WTC11 (cell line): ENCODE measurements around the gene MTURN. TPM values are rescaled to one million over a fixed set of nuclear protein-coding genes. Genes with fewer than 3 reads are reported as not detected.

ENCODE experiments used
- ATAC-seq: fragments of 200-7000 bp; cut with Tn5 transposase; 2 replicates; pipeline ENCODE4 v1.10.0; 2021; ENCODE audit warnings: mild to moderate bottlenecking, moderate library complexity
- CTCF ChIA-PET: fragments of 300-600 bp; sonication (Branson Sonifier 250); formaldehyde crosslinking; loops from one replicate; lab custom pipeline; 2021; ENCODE audit warnings: antibody characterized with exemption; lab: Charles Lee
- POLR2A ChIA-PET: fragments of 350-600 bp; sonication (Branson Sonifier 250); formaldehyde crosslinking; loops from one replicate; lab custom pipeline; 2021; ENCODE audit warnings: antibody characterized with exemption; lab: Charles Lee
- DNase-seq: peaks from one replicate; pipeline ENCODE4 v3.0.0; 2021; ENCODE audit warnings: low spot score
- H3K27ac Mint-ChIP-seq: 2 replicates; pipeline ENCODE4 v1.8.0; 2021; ENCODE audit warnings: mixed read lengths
- H3K27me3 Mint-ChIP-seq: 2 replicates; pipeline ENCODE4 v1.8.0; 2021; ENCODE audit warnings: low read depth, mild to moderate bottlenecking, moderate library complexity, mixed read lengths
- H3K36me3 Mint-ChIP-seq: 2 replicates; pipeline ENCODE4 v1.8.0; 2021; ENCODE audit warnings: mixed read lengths
- H3K4me1 Mint-ChIP-seq: 2 replicates; pipeline ENCODE4 v1.8.0; 2022; ENCODE audit warnings: mixed read lengths
- H3K4me3 Mint-ChIP-seq: 2 replicates; pipeline ENCODE4 v1.8.0; 2021; ENCODE audit warnings: mild to moderate bottlenecking, moderate library complexity, mixed read lengths
- H3K9me3 Mint-ChIP-seq: 2 replicates; pipeline ENCODE4 v1.8.0; 2021; ENCODE audit warnings: mixed read lengths
- AFF4 ChIP-seq: sonication (generic); formaldehyde crosslinking; IDR thresholded peaks from 2 replicates; pipeline ENCODE4 v1.8.1; 2023; ENCODE audit warnings: mild to moderate bottlenecking, missing genetic modification reagents, borderline replicate concordance
- ATF1 ChIP-seq: sonication (generic); formaldehyde crosslinking; IDR thresholded peaks from 2 replicates; pipeline ENCODE4 v1.8.1; 2023; ENCODE audit warnings: mild to moderate bottlenecking, moderate library complexity, missing genetic modification reagents
- CTCF ChIP-seq: fragments of 200-600 bp; IDR thresholded peaks from 2 replicates; pipeline ENCODE4 v1.8.0; 2022; ENCODE audit warnings: antibody characterized with exemption
- E2F5 ChIP-seq: sonication (generic); formaldehyde crosslinking; IDR thresholded peaks from 2 replicates; pipeline ENCODE4 v1.8.1; 2022; ENCODE audit warnings: mild to moderate bottlenecking, moderate library complexity, missing genetic modification reagents
- GABPB1 ChIP-seq: sonication (generic); formaldehyde crosslinking; IDR thresholded peaks from 2 replicates; pipeline ENCODE4 v1.8.1; 2023; ENCODE audit warnings: mild to moderate bottlenecking, missing genetic modification reagents
- JUN ChIP-seq: sonication (generic); formaldehyde crosslinking; IDR thresholded peaks from 2 replicates; pipeline ENCODE4 v1.8.0; 2023; ENCODE audit warnings: mild to moderate bottlenecking, missing genetic modification reagents
- MXD4 ChIP-seq: fragments of 250-450 bp; sonication (Bioruptor Pico); IDR thresholded peaks from 2 replicates; pipeline ENCODE4 v1.8.0; 2021; ENCODE audit warnings: mild to moderate bottlenecking, moderate library complexity, borderline replicate concordance
- NFATC4 ChIP-seq: fragments of 250-450 bp; sonication (Bioruptor Pico); IDR thresholded peaks from 2 replicates; pipeline ENCODE4 v1.9.0; 2021; ENCODE audit warnings: mild to moderate bottlenecking
- PRDM15 ChIP-seq: sonication (generic); formaldehyde crosslinking; IDR thresholded peaks from 2 replicates; pipeline ENCODE4 v1.8.0; 2022; ENCODE audit warnings: missing genetic modification reagents
- PREB ChIP-seq: sonication (generic); formaldehyde crosslinking; IDR thresholded peaks from 2 replicates; pipeline ENCODE4 v1.8.1; 2022; ENCODE audit warnings: mild to moderate bottlenecking, missing genetic modification reagents, moderate library complexity, borderline replicate concordance
- PRRX2 ChIP-seq: fragments of 250-450 bp; sonication (Bioruptor Pico); IDR thresholded peaks from 2 replicates; pipeline ENCODE4 v1.8.0; 2021; ENCODE audit warnings: mild to moderate bottlenecking
- RELA ChIP-seq: sonication (generic); formaldehyde crosslinking; IDR thresholded peaks from 2 replicates; pipeline ENCODE4 v1.8.1; 2022; ENCODE audit warnings: missing genetic modification reagents, mild to moderate bottlenecking, borderline replicate concordance
- RORB ChIP-seq: fragments of 250-450 bp; sonication (Bioruptor Pico); IDR thresholded peaks from 2 replicates; pipeline ENCODE4 v1.9.0; 2021; ENCODE audit warnings: mild to moderate bottlenecking
- SMAD3 ChIP-seq: sonication (generic); formaldehyde crosslinking; IDR thresholded peaks from 2 replicates; pipeline ENCODE4 v1.8.0; 2022; ENCODE audit warnings: missing genetic modification reagents, mild to moderate bottlenecking, borderline replicate concordance
- TCF7 ChIP-seq: sonication (generic); formaldehyde crosslinking; IDR thresholded peaks from 2 replicates; pipeline ENCODE4 v1.8.0; 2022; ENCODE audit warnings: mild to moderate bottlenecking, low read depth, missing genetic modification reagents, moderate library complexity
- USF1 ChIP-seq: sonication (generic); formaldehyde crosslinking; IDR thresholded peaks from 2 replicates; pipeline ENCODE4 v1.8.0; 2022; ENCODE audit warnings: mild to moderate bottlenecking, missing genetic modification reagents
- ZNF121 ChIP-seq: sonication (generic); formaldehyde crosslinking; IDR thresholded peaks from 2 replicates; pipeline ENCODE4 v1.8.0; 2023; ENCODE audit warnings: missing genetic modification reagents
- ZNF232 ChIP-seq: sonication (generic); formaldehyde crosslinking; IDR thresholded peaks from 2 replicates; pipeline ENCODE4 v1.8.0; 2022; ENCODE audit warnings: mild to moderate bottlenecking, missing genetic modification reagents
- ZNF281 ChIP-seq: sonication (generic); formaldehyde crosslinking; IDR thresholded peaks from 2 replicates; pipeline ENCODE4 v1.8.0; 2023; ENCODE audit warnings: mild to moderate bottlenecking, missing genetic modification reagents
- ZNF317 ChIP-seq: sonication (generic); formaldehyde crosslinking; IDR thresholded peaks from 2 replicates; pipeline ENCODE4 v1.8.1; 2023; ENCODE audit warnings: low read depth, mild to moderate bottlenecking, moderate library complexity, missing genetic modification reagents, borderline replicate concordance
- ZNF416 ChIP-seq: fragments of 250-450 bp; sonication (Bioruptor Pico); IDR thresholded peaks from 2 replicates; pipeline ENCODE4 v1.9.0; 2021; ENCODE audit warnings: mild to moderate bottlenecking, inconsistent platforms
- total RNA-seq: library from RNA; stranded (reverse); gene quantifications from 3 replicates; pipeline ENCODE4 v1.2.3, GENCODE V29; 2021

Gene MTURN
- total RNA-seq, 1 experiment from 2014 or later = 5.0 TPM

GRCh38 chr7:30147223-30147622 is 12.4 kb downstream of the MTURN start (continued):
- no peak for TF ChIP-seq ZNF281
- no peak for TF ChIP-seq NFATC4 (CRISPR knock-in tag)
- TF ChIP-seq ATF1 (CRISPR knock-in tag) = no peak
- no peak for TF ChIP-seq E2F5 (CRISPR knock-in tag)
- TF ChIP-seq ZNF232 (CRISPR knock-in tag) = no peak
- no peak for TF ChIP-seq ZNF317 (CRISPR knock-in tag)
- TF ChIP-seq PRRX2 = no peak
- TF ChIP-seq CTCF = no peak
- no peak for TF ChIP-seq RELA (CRISPR knock-in tag)

- POLR2A ChIA-PET = interaction anchor here (0.6 kb wide), 1 partner anchor 9 kb away, joined by 3 read pairs; no protein-coding TSS in a partner anchor
- no peak overlapping the region for H3K27ac Mint-ChIP-seq
- H3K27me3 Mint-ChIP-seq = no peaks in the 10 kb centered on the region
Observed at GRCh38 chr7:30147785-30148184, 13.0 kb downstream of the MTURN start.

GRCh38 chr7:30148426-30148825 is 13.6 kb downstream of the MTURN start:
- H3K4me3 Mint-ChIP-seq = no peak overlapping the region
- ATAC-seq (no peak), DNase-seq (no peak)
- H3K4me1 Mint-ChIP-seq = 0 out of 2 replicates have a peak, but pooled peaks cover under 1% of the 10 kb centered on the region
- H3K27ac Mint-ChIP-seq = no peak overlapping the region
- H3K27me3 Mint-ChIP-seq = no peaks in the 10 kb centered on the region
- no peaks in the 10 kb centered on the region; the same call in 1 of the 2 replicates for H3K36me3 Mint-ChIP-seq
- ChIA-PET CTCF (interaction anchor here (0.9 to 1.0 kb wide), 2 partner anchors 16 to 66 kb away, joined by 3 read pairs; no protein-coding TSS in a partner anchor), POLR2A (no interaction called here)
- H3K9me3 Mint-ChIP-seq = no peaks in the 10 kb centered on the region
- TF ChIP-seq USF1 (CRISPR knock-in tag) (no peak), PREB (CRISPR knock-in tag) (no peak), MXD4 (CRISPR knock-in tag) (no peak), ZNF416 (CRISPR knock-in tag) (no peak), AFF4 (no peak), RELA (CRISPR knock-in tag) (no peak), JUN (CRISPR knock-in tag) (no peak), ZNF121 (no peak), ZNF232 (CRISPR knock-in tag) (no peak), PRDM15 (CRISPR knock-in tag) (no peak)

More at GRCh38 chr7:30147785-30148184, 13.0 kb downstream of the MTURN start:
- DNase-seq (no peak), ATAC-seq (no peak)
- H3K4me3 Mint-ChIP-seq = no peak overlapping the region
- CTCF ChIA-PET = no interaction called here
- no peaks in the 10 kb centered on the region for H3K9me3 Mint-ChIP-seq
- H3K4me1 Mint-ChIP-seq = 0 out of 2 replicates have a peak, but pooled peaks cover 3% of the 10 kb centered on the region
- TF ChIP-seq SMAD3 (CRISPR knock-in tag) = no peak
- TF ChIP-seq ZNF317 (CRISPR knock-in tag) = no peak
- no peak for TF ChIP-seq GABPB1 (CRISPR knock-in tag)
- TF ChIP-seq TCF7 (CRISPR knock-in tag) = no peak
- no peak for TF ChIP-seq RORB
- TF ChIP-seq, all 79 proteins: peak for 0
- H3K36me3 Mint-ChIP-seq = no peaks in the 10 kb centered on the region; the same call in 1 of the 2 replicates
